GM12878 (cell line): ENCODE data around the gene CFAP161.

Experiments
- BACH1 ChIP-seq: fragments of 450-650 bp; IDR thresholded peaks from 2 replicates; pipeline ENCODE4 v1.6.1; 2017; ENCODE audit warnings: mild to moderate bottlenecking, borderline replicate concordance
- CHD2 ChIP-seq: IDR thresholded peaks from 2 replicates; pipeline ENCODE4 v1.6.1; 2011; ENCODE audit warnings: low read depth, low read length, improper control_type of control experiment, borderline replicate concordance
- GABPA ChIP-seq: IDR thresholded peaks from 2 replicates; pipeline ENCODE4 v1.6.1; 2014; ENCODE audit warnings: antibody characterized with exemption, low read depth, mild to moderate bottlenecking, inconsistent platforms
- NFXL1 ChIP-seq: fragments of 450-650 bp; IDR thresholded peaks from 2 replicates; pipeline ENCODE4 v1.6.1; 2017; ENCODE audit warnings: antibody characterized with exemption, mild to moderate bottlenecking, borderline replicate concordance
- POLR2A ChIP-seq: IDR thresholded peaks from 2 replicates; pipeline ENCODE4 v1.6.1; 2011; ENCODE audit warnings: low read depth, mild to moderate bottlenecking, low read length
- TAF1 ChIP-seq: IDR thresholded peaks from 2 replicates; pipeline ENCODE4 v1.6.1; 2011; ENCODE audit warnings: mild to moderate bottlenecking, low read depth, low read length, borderline replicate concordance
- ZNF274 ChIP-seq: IDR thresholded peaks from one replicate; pipeline ENCODE4 v1.8.0; 2011; ENCODE audit not compliant: insufficient read length, insufficient read depth
- TF ChIP-seq, protein P1 (sequence below), 3 experiments: IDR thresholded peaks in 2 of 3; conservative IDR thresholded peaks in 1 of 3; 2 replicates each; pipeline ENCODE4 v1.5.1; 2011; ENCODE audit warnings: low read depth in 3 of 3, low read length in 3 of 3, mild to moderate bottlenecking in 3 of 3, control low read depth in 2 of 3, moderate library complexity in 2 of 3, inconsistent platforms in 1 of 3, mixed read lengths in 1 of 3; ENCODE audit not compliant: control insufficient read depth in 2 of 3, insufficient read depth in 1 of 3; ENCODE audit errors: extremely low read depth in 1 of 3

GRCh38 chr15:81175496-81175895 lies 41.4 kb downstream of the CFAP161 start:
- TF ChIP-seq ZNF274 (no peak), TAF1 (no peak), BACH1 (no peak), NFXL1 (no peak), GABPA (no peak), POLR2A (no peak), CHD2 (no peak)
- TF ChIP-seq, protein P1, sequence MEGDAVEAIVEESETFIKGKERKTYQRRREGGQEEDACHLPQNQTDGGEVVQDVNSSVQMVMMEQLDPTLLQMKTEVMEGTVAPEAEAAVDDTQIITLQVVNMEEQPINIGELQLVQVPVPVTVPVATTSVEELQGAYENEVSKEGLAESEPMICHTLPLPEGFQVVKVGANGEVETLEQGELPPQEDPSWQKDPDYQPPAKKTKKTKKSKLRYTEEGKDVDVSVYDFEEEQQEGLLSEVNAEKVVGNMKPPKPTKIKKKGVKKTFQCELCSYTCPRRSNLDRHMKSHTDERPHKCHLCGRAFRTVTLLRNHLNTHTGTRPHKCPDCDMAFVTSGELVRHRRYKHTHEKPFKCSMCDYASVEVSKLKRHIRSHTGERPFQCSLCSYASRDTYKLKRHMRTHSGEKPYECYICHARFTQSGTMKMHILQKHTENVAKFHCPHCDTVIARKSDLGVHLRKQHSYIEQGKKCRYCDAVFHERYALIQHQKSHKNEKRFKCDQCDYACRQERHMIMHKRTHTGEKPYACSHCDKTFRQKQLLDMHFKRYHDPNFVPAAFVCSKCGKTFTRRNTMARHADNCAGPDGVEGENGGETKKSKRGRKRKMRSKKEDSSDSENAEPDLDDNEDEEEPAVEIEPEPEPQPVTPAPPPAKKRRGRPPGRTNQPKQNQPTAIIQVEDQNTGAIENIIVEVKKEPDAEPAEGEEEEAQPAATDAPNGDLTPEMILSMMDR (IDR thresholded peaks at IDR 0.05 in 2 of 3, conservative IDR thresholded peaks at IDR 0.05 in 1 of 3; ENCODE audit: control insufficient read depth in 2 of 3, extremely low read depth in 1 of 3, insufficient read depth in 1 of 3, low read depth in 3 of 3, low read length in 3 of 3), result no peak
